Amygdala (tissue), 56 donors: ENCODE data around the gene DAGLB.
A peak's percentile ranks its signal among the peaks of the same experiment; 100 is the strongest.

ENCODE experiments used
- DNase-seq, 56 donors: peaks; one replicate each; lab custom pipeline; 2025; lab: John Stamatoyannopoulos, UW

DAGLB gene

DNA sequence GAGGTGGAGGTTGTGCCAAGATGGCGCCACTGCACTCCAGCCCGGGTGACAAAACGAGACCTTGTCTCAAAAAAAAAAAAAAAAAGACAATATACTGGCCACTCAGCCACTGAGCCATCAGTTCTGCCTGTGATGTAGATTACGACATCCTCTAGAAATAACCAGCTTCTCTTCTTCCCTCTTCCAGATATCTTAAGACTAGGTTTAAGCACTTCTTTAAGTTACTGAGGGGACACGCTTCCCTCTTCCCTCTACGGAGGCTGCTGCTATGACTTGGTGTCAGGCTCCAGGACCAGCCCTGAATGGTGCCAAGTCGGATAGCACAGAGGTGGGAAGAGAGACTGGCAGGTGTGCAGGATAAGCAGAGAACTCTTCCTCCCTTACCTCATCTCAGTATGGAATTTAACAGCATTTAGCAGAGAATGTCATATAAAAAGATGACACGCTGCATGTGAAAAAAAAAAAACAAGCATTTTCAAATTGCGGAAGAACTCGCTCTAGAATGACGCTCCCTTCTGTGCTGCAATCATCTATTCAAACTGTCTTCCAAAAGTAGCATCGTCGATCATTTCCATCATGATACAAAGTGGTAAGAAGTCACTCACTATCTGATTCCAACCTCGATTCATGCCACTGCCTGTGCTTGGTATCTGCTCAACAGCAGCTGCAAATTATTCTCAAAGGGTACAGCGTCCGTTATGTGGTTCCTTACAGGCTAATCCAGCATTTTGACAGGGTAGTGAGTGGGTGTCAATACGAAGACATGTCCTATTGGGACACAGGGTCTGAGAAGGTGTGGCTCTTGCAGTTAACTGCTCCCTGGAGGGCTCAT lies 13.8 kb downstream of the DAGLB start:
- no peak for DNase-seq

DNA sequence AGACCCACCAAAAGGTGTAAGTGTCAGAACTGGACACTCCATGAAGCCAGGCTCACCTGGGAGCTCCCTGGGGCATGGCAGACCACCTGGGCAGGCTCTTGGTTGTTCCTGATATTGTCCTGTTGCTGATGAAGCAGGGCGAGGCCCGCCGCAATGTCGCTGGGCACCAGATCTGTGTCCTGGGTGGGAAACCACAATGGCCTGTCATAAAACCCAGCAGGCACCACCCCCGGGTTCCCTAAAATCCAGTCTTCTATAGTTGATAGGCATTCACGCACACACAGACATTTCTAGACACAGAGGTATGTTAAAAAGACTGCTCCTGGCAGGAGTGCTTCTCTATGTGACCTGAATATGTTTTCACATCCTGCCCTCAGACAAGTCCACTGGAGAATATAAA lies 15.0 kb downstream of the DAGLB start:
- DNase-seq, result no peak

DNA sequence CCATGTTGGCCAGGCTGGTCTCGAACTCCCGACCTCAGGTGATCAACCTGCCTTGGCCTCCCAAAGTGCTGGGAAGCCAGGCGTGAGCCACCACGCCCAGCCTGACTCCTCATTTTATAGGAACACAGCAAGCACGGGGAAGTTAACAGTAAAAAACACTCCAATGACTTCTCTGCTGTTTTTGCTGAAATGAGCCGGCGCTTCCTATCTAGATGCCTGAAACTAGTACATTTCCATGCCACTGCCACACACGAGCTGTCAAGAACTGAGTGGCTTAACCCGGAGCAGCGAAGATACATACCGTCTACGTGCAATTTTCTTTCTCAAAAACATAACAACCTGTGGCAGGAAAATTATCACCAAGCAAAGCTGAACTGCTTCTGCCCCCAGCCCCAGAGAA lies 16.8 kb downstream of the DAGLB start:
- no peak for DNase-seq

DNA sequence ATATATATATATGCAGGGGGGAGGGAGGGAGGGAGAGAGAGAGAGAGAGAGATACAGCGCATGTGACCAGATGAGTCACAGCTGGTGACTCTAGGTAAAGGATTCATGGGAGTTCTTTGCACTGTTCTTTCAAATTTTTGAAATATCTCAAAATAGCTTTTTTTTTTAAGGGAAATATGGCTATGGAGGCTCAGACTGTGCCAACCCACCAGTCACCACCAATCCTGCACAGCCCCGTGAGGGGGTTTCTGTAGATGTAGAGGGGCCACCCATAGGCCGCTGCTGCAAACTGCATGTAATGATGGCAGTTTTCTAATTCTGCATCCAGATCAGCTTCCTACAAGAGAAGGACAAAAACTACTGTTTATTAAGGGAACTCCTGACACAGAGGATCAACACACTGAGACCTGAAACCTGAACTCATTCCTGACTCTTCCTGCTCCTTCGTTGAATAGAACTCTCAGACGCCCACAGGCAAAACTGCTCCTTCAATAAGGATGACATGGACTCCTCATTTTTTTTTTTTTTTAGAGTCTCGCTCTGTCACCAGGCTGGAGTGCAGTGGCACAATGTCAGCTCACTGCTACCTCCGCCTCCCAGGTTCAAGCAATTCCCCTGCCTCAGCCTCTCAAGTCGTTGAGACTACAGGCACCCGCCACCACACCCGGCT lies 17.3 kb downstream of the DAGLB start:
- peak in 8 of 56 donors; percentile 18 to 44 (median 26) for DNase-seq

DNA sequence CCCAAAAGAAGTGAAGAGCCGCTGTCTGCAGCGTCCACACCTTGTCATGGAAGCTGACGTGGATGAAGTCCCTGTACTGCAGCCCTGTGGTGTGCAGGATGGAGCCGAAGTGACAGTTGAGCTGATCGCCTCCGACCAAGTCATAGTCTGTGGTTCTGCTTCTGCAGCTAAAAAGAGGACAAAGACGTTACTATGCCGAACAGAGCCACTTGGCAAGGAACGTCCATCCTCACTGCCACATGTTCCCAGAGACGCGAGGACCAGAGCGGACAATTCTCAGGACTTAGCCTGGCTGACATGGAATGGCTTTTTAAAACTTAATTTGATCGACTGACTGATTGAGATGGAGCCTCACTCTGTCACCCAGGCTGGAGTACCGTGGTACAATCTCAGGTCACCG lies 21.8 kb downstream of the DAGLB start:
- DNase-seq, result peak in 6 of 56 donors; percentile 10 to 46 (median 26)

DNA sequence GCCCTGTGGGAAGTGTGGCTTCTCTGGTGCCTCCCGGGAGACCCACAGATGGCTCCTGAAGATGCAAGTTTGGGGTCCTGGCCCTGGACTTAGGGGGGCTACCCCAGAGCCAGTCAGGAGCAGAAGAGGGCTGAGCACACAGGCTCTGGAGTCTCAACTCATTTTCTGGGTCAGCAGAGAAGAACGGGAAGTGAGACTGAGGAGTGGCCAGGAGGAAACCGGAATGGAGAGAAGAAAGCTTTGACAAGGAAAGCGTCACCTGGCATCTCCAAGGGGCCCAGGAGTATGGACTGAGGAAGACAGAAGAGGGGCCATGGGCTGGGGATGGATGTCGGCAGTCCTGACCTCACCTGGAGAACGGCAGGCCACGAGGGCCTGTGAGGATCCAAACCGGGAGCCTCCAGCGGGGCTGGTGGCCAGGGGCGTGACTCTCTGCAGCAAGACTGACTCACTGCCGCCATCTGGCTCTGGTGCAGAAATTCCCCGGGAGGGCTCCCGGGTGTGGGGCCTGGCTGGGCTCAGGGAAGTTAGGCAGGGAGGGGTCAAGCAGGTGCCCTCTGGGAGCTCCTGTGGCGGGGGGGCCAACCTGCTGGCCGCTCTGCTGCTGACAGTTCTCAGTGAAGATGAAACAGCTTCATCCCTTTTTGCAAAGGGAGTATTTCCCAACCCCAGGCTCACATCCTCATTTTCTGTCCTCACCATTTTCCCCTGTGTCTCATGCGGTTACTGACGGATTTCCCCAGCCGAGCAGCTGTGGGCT lies 23.6 kb downstream of the DAGLB start:
- DNase-seq, result peak in 7 of 56 donors; percentile 14 to 51 (median 37)

DNA sequence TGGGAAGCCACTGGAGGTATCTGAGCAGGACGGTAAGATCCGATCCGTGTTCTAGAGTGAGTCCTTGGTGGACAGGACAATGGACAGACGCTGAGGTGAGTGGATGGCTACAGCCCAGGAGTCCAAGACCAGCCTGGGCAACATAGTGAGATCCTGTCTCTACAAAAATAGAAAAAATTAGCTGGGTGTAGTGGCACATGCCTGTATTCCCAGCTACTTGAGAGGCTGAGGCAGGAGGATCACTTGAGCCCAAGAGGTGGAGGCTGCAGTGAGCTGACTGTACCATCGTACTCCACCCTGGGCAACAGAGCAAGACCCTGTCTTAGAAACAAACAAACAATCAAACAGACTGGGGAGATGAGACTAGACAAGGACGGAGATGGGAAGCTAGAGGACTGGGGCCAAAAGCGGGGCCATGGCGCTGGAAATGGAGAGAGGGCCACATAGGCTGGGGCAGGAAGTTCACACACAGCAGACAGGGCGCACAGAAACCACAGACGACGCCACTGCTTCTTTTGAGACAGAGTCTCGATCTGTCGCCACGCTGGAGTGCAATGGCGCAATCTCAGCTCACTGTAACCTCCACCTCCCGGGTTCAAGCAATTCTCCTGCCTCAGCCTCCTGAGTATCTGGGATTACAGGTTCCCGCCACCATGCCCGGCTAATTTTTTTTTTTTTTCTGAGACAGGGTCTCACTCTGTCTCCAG lies 24.7 kb downstream of the DAGLB start:
- DNase-seq, result peak in 1 of 56 donors; percentile 31

DNA sequence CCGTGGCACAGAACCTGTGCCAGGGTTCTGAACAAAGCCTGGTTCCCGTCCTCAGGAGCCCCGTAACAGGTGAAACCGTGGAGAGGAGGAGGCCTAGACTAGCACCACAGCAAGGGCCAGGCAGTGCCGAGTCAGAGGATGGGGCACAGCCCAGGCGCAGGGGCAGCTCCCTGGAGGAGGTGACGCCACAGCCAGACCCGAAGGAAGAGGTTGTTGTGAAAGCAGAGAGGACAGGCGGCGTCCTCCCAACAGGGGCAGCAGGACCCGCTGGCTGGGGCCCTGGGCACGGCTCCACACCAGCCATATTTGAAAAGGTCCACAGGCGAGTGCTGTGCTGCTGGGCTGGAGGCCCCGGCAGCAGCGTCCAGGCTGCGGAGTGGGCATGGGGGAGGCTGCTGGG lies 25.7 kb downstream of the DAGLB start:
- DNase-seq, result no peak

DNA sequence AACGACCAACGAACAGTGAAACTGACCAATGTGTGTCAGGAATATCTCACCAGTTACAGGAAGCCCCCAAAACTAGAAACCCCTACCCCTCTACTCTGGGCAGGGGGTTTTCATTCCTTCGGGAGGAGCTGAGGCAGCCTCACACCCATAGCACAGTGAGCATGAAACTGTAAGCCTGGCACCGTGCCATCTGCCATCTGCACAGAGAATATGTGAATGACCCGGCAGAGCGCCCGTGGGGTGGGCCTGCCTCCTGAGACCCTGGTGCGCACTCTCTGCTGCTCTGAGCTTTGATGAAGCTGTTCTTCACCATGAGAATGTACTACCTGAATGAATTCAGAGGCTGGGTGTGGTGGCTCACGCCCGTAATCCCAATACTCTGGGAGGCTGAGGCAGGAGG lies 27.1 kb downstream of the DAGLB start:
- peak in 1 of 56 donors; percentile 22 for DNase-seq

DNA sequence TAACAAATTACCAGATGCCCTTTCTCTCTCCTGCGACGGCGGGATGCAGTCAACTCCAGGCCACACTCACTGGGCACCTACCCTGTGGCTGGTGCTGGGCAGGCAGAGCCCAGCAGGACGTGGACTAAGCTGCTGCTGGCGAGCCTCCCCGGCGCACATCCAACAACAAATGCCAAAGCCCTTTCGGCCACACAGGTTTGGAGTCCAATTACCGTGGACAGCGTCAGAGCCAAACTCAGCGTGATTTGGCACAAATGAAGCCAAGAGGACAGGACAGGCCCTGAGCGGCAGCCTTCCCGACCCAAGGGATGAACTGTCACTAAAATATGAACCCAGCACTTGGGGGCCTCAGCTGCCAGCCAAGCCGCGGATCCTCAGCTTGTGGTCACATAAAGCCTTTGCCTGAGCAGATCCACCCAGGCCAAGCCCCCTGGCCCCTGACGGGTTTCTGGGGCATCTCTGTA lies 28.4 kb downstream of the DAGLB start:
- DNase-seq, result peak in 23 of 56 donors; percentile 17 to 67 (median 50)

DNA sequence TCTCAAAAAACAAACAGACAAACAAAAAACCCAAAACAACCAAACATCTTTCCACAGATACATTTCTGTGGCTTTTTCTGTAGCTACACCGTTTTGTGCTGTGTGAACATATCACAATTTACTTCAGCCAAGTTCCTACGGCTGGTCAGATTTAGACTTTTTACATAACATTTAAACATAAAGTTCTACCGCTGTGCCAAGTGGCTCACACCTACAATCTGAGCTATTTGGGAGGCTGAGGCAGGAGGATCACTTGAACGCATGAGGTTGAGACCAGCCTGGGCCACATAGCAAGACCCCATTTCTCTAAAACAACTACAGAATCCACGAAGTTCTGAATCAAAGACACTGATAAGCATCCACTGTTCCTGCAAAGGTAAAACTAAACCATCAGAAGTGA lies 30.3 kb downstream of the DAGLB start:
- no peak for DNase-seq

DNA sequence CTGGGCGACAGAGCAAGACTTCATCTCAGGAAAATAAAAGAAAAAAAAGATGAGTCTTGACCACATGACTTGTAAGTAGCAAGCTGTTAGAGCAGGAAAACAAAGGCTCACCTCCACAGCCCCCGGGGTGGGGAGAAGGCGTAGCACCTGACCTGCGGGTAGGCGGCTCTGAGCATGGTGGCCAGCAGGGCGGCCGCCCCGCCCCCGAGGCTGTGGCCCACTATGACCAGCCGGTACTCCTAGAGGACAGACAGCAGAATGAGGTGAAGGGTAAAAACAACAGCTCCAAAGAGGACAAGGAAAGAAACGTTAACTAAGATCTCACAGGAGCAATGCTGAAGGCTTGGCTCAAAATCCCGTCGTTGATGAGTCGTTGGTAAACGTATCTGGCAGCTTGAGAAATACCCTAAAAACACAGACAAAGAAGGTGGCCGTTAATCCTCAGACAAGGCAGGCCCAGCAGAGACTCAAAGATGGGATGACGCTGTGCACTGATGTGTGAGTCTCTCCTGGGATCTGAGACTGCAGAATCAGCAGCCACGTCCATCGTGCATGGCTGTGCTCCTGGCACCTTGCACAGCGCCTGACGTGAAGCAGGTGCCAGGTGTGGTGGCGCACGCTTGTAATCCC lies 31.1 kb downstream of the DAGLB start:
- DNase-seq, result no peak

DNA sequence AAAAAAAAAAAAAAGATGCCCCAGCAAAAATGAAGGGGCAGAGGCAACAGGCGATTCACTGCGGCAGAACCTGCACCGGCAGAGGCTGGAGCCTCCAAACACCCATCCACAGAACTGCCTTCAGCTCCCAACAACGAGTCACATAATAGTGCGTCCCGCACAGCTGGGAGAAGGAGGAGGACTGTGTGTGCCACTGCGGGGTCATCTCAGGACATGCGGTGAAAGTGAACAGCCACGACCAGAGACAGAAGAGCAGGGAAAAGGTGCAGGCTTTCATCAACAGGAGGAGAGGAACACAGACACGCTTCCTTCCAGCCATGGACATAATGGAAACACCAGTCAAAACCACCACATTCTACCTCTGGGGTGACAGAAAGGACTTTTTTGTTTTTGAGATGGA lies 34.1 kb downstream of the DAGLB start:
- no peak for DNase-seq

DNA sequence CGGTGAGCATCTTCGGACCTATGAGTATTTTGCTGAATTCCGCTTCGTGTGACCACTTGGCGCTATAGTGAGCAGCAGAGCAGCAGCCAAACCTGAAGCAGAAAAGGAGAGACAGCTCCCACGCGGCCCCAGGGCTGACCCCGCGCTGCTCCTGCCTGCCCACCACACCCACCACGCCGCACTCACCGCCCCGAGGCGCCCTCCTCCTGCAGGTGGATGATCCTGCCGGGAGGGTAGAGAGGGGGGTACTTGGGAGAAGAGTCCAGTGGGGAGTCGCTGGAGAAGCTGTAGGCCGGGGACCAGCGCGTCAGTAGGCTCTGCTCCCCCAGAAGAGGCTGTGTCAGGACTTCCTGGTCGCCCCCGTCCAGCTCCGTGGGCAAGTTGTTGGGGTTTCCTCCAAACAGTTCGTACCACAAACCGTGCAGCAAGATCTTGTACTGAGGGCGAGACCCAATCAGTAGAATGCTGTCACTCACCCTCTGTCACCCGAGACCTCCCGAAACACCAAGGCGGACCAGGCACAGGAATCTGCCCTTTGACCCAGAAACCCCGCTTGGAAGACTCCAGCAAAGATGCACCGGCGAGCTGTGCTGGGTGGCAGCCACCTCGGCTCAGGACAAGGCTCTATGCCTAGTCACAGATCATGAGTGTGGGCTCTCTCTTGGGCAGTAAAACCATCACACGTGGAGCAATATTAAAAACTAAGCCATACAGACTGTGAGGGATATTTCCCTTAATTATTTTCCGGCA lies 37.6 kb downstream of the DAGLB start:
- no peak for DNase-seq

DNA sequence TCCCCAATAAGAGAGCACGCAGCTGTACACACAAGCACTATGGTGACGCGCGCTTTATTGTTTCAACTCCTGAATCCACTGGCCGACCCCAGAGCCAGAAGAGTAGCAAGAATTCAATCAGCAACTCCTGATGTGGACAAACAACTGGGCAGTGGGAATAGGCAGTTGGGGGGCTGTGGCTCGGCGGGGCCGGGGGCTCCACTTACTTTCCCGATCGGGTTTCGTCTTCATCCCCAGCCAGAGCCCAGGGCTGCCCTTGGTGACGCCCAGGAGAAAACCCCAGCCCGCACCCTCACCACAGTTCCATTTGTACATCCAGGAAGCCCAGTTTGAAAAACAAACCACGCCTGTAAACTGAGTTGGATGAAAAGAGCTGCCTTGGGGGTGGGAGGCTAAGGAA lies 38.7 kb downstream of the DAGLB start:
- no peak for DNase-seq

DNA sequence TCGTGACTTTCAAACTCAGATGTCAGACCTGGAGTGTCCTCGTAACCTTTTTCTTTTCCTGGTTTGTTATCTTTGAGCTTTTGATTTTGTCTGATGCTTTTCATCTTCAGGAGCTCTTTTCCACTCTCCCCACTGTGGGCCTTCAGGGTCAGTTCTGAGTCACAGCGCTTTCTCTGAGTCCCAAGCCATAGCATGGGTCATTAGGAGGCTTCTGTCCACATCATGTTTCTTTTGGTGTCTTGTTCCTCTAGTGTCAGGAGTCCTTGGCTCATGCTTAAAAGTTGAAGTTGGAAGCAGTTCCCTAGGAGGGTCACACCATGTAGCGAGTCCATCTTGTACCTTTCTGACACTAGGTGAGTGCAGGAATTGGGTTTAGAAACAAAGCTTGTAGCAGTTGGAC lies 40.3 kb downstream of the DAGLB start:
- DNase-seq, result no peak

DNA sequence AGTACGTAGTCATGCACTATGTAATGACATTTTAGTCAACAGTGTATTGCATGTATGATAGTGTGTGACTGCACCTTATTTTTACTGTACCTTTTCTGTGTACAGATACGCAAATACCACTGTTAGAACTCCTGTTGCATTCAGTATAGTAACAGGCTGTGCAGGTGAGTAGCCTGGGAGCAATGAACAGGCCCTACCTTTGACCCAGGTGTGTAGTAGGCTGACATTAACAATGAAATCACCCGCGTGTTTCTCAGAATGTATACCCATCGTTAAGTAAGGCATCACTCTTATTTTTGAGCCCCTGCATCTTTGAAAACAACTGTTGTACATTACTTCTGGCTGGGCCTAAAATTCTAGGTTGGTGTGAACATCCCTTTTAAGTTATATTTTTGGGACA lies 41.6 kb downstream of the DAGLB start:
- DNase-seq, result no peak

DNA sequence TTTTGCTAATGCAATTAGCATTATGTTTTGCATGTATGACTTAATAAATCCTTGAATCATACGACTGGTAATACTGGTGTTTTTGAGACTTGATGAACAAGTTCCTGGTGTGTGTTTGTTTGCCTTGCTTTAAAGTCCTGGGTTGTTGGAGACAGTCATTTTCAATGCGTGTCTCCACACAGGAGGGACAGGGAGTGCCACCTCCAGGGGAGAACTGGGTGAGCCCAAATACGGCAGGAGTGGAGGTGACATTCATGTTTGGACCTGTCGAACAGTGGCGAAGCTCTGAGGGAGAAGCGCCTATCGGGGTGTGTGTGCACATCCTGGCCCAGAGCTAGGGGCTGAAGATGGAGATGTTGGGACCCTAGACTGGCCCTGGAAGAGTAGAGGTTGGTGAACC lies 43.8 kb downstream of the DAGLB start:
- DNase-seq, result no peak

DNA sequence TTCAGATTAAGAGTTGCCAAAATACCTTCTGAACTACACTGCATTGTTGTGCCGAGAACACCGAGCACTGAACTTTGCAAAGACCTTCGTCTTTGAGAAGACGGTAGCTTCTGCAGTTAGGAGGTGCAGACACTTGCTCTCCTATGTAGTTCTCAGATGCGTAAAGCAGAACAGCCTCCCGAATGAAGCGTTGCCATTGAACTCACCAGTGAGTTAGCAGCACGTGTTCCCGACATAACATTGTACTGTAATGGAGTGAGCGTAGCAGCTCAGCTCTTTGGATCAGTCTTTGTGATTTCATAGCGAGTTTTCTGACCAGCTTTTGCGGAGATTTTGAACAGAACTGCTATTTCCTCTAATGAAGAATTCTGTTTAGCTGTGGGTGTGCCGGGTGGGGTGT lies 45.0 kb downstream of the DAGLB start:
- peak in 2 of 56 donors; percentile 12 to 16 for DNase-seq
